AG04450 (cell line): ENCODE results near the gene CLDN11. TPM values are rescaled to one million over a fixed set of nuclear protein-coding genes. Genes with fewer than 3 reads are reported as not detected.

Source experiments
- CTCF ChIA-PET: fragments of 300-600, 350-600 bp; formaldehyde crosslinking; extraction: SDS; loops from one replicate; lab custom pipeline; 2022; ENCODE audit warnings: antibody characterized with exemption, inconsistent platforms; lab: Charles Lee
- POLR2A ChIA-PET: fragments of 350-600 bp; formaldehyde crosslinking; extraction: SDS; loops from one replicate; lab custom pipeline; 2021; ENCODE audit warnings: antibody characterized with exemption, inconsistent platforms; lab: Yijun Ruan, JAX
- DNase-seq: peaks from one replicate; pipeline ENCODE4 v3.0.0-alpha.2; 2011; ENCODE audit warnings: low read depth, low spot score
- H3K27ac ChIP-seq: one replicate; pipeline ENCODE4 v1.5.1; 2012; ENCODE audit warnings: low read depth, low read length, control low read depth
- H3K27me3 ChIP-seq: one replicate; pipeline ENCODE4 v1.6.0; 2012; ENCODE audit warnings: low read length; ENCODE audit not compliant: control insufficient read depth, insufficient read depth
- H3K4me3 ChIP-seq: 2 replicates; pipeline ENCODE4 v1.5.1; 2011; ENCODE audit warnings: mild to moderate bottlenecking, low read depth, low read length, control low read depth
- H3K9me3 ChIP-seq: 2 replicates; pipeline ENCODE4 v1.5.1; 2012; ENCODE audit warnings: low read length; ENCODE audit not compliant: control insufficient read depth, insufficient read depth
- CTCF ChIP-seq: IDR thresholded peaks from 2 replicates; pipeline ENCODE4 v1.5.1; 2011; ENCODE audit warnings: low read depth, low read length, control low read depth, inconsistent platforms
- polyA plus RNA-seq: library from polyadenylated mRNA; depleted of rRNA; stranded (reverse); fragments of >200 nt; gene quantifications from 2 replicates; pipeline ENCODE4 v1.2.3, GENCODE V29; 2011

Gene CLDN11
- polyA plus RNA-seq, 1 experiment = 445 TPM

- H3K9me3 ChIP-seq = peaks cover under 1% of the 10 kb centered on the region; the same call in 1 of the 2 replicates
- no peaks in the 10 kb centered on the region for H3K27me3 ChIP-seq
- no peak overlapping the region for H3K4me3 ChIP-seq
- ChIA-PET POLR2A (interaction anchor here (0.6 kb wide), 1 partner anchor 332 kb away, joined by 3 read pairs; no protein-coding TSS in a partner anchor), CTCF (no interaction called here)
- TF ChIP-seq CTCF = no peak
- no peak for DNase-seq
- H3K27ac ChIP-seq = no peak overlapping the region
These were observed 9.4 kb downstream of the CLDN11 start for GRCh38 chr3:170428095-170428494.

GRCh38 chr3:170429050-170429449 is 10.4 kb downstream of the CLDN11 start:
- no peak for TF ChIP-seq CTCF
- Histone ChIP-seq H3K27me3 (no peaks in the 10 kb centered on the region), H3K27ac (no peak overlapping the region), H3K4me3 (no peak overlapping the region), H3K9me3 (no peaks in the 10 kb centered on the region)
- no peak for DNase-seq
- ChIA-PET POLR2A (no interaction called here), CTCF (interaction anchor here (1.0 to 1.7 kb wide), 2 partner anchors 70 to 383 kb away, joined by 3 read pairs; no protein-coding TSS in a partner anchor)

- no peaks in the 10 kb centered on the region for H3K9me3 ChIP-seq
- no peak overlapping the region for H3K27ac ChIP-seq
- peak; percentile 25 for TF ChIP-seq CTCF
- H3K27me3 ChIP-seq = no peaks in the 10 kb centered on the region
- H3K4me3 ChIP-seq = no peak overlapping the region
- ChIA-PET POLR2A (no interaction called here), CTCF (interaction anchor here (1.2 to 2.4 kb wide), 5 partner anchors 12 to 418 kb away, joined by 4 to 11 read pairs (median 5); partner anchors contain the start of gene CLDN11)
- DNase-seq = no peak
These were observed 12.4 kb downstream of the CLDN11 start for GRCh38 chr3:170431054-170431453.

GRCh38 chr3:170432416-170432815 is 13.7 kb downstream of the CLDN11 start:
- no peak overlapping the region for H3K27ac ChIP-seq
- ChIA-PET POLR2A (no interaction called here), CTCF (interaction anchor here (0.6 to 2.4 kb wide), 5 partner anchors 20 to 417 kb away, joined by 3 to 11 read pairs (median 5); no protein-coding TSS in a partner anchor)
- H3K4me3 ChIP-seq = no peak overlapping the region
- H3K27me3 ChIP-seq = no peaks in the 10 kb centered on the region
- H3K9me3 ChIP-seq = no peaks in the 10 kb centered on the region
- TF ChIP-seq CTCF = no peak
- DNase-seq = no peak

GRCh38 chr3:170436697-170437096 is 18.0 kb downstream of the CLDN11 start:
- Histone ChIP-seq H3K4me3 (no peak overlapping the region), H3K27ac (no peak overlapping the region), H3K27me3 (no peaks in the 10 kb centered on the region), H3K9me3 (no peaks in the 10 kb centered on the region)
- TF ChIP-seq CTCF = no peak
- no peak for DNase-seq
- ChIA-PET POLR2A (no interaction called here), CTCF (interaction anchor here (1.8 kb wide), 1 partner anchor 375 kb away, joined by 6 read pairs; no protein-coding TSS in a partner anchor)
